Left cardiac atrium (tissue), 4 donors: Measurements from ENCODE around the gene DIP2B. TPM values are rescaled to one million over a fixed set of nuclear protein-coding genes. Genes with fewer than 3 reads are reported as not detected.
A peak's percentile ranks its signal among the peaks of the same experiment; 100 is the strongest.

Source experiments
- ATAC-seq, 2 donors: fragments of 200-7000 bp; cut with Tn5 transposase; one replicate each; pipeline ENCODE4 v1.9.1; 2020; ENCODE audit warnings: mild to moderate bottlenecking in 2 of 2, moderate library complexity in 2 of 2
- DNase-seq: peaks from one replicate; pipeline ENCODE4 v3.0.0-alpha.2; 2020
- intact Hi-C, 2 donors: fragments of 100-400 bp; cut with DNase I; formaldehyde crosslinking; loops; one replicate each; pipeline versions ENCODE4 v1.14.1 to v1.15.1; 2022 to 2023
- total RNA-seq, 2 donors: library from RNA; stranded (reverse); fragmentation: NEBNext Ultra II Directional; extraction: Animal tissue kit (Norgen Biotek cat#: 25700); gene quantifications; one replicate each; pipeline ENCODE4 v1.2.1, GENCODE V29; 2021
- donor health status: DM: no; HTN: yes; CAD: no.
- donor health status: DM: no; HTN: yes; CAD: no; lungs with severe emphysema.
- donor health status: DM: yes; HTN: yes; CAD: no.
- donor health status: Dilated cardiomyopathy.

DIP2B gene
- total RNA-seq, 2 donors from 2014 or later: 12.7 to 12.8 TPM

DNA sequence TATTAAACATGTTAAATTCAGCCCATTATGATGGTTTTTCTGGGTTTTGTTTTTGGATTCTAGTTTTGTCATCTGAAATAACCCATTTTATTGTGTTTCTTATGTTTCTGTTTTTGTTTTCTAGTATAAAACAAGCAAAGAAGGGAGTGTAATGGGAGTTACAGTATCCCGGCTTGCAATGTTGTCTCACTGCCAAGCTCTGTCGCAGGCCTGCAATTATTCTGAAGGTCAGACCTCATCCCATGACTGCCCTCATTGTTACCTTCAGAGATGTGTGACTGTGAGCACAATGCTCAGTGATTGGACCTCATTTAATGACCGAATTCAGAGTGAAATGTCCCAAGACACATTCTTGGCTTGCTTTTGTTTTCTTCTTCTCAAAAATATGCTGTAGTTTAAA is 186.1 kb downstream of the DIP2B start:
- intact Hi-C loops: no loop called here
- DNase-seq (peak; percentile 34), ATAC-seq (peak; percentile 75 to 79)

- intact Hi-C loops: no loop called here
These were observed 191.2 kb downstream of the DIP2B start for GRCh38 chr12:50695961-50696360.

GRCh38 chr12:50696931-50697330 is 192.1 kb downstream of the DIP2B start:
- ATAC-seq: no peak
- DNase-seq: no peak
- intact Hi-C loops: no loop called here

More at GRCh38 chr12:50695961-50696360, 191.2 kb downstream of the DIP2B start:
- no peak for ATAC-seq
- no peak for DNase-seq

GRCh38 chr12:50699154-50699553 is 194.4 kb downstream of the DIP2B start:
- intact Hi-C loops: no loop called here
- ATAC-seq: no peak
- DNase-seq: no peak

GRCh38 chr12:50699940-50700339 is 195.2 kb downstream of the DIP2B start:
- intact Hi-C loops: no loop called here
- DNase-seq: no peak
- no peak for ATAC-seq

DNA sequence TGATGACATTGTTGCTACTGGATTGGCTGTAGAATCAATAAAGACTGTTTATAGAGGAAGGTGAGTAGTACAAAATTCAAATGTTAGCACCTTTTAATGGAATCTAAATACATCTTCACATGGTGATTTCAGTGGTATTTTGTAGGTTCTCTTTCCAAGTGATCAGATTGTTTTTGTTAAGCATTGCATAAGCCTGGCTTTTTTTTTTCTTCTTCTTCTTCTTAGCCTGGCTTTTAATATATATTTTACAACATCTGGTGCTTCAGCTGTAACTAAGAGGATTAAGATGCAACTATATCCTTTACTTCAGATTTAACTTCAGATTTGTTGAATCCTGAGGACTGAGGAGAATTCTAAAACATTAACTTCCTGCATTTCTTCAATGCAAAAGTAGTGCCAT is 201.8 kb downstream of the DIP2B start:
- ATAC-seq (no peak), DNase-seq (no peak)
- intact Hi-C loops: no loop called here

DNA sequence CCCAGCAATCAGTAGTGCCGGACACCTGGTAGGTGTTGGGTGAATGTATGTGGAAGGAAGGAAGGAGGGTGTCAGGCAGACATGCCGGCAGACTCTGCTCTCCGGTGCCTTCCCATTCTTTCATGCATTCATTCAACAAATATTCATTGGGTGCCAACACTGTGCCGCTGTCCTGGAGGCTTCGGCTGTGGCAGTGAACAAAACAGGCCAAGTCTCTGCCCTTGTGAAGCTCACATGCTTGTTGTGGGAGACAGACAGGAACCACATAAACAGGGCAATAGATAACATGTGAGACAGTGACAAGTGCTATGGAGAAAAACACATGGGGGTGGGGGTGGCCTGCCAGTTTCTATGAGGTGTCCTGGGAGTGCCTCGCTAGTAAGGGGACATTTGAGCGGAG is 202.6 kb downstream of the DIP2B start:
- DNase-seq (no peak), ATAC-seq (no peak)
- intact Hi-C loops: no loop called here

GRCh38 chr12:50708631-50709030 is 203.8 kb downstream of the DIP2B start:
- intact Hi-C loops: no loop called here
- DNase-seq (no peak), ATAC-seq (no peak)

DNA sequence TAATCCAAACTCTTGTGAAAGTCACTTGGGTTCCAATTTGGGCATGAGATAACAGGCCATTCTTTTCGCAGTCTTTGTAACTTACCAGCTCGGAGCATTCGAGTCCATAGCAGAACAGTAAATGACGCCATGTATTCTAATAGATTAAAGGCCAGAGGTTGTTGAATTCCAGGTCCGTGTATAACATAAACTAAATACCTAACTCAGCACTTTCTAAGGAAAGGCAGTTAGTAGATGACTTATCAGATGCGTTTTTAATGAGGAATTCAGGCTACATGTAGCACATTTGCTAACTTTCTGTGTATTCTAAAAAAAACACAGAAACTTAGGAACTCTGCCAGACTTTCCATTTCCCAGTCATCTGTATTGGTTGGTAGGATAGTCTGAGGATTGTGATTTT is 206.3 kb downstream of the DIP2B start:
- intact Hi-C loops: no loop called here
- DNase-seq (no peak), ATAC-seq (no peak)

- ATAC-seq: no peak
- no peak for DNase-seq
- intact Hi-C loops: no loop called here
These were observed 210.4 kb downstream of the DIP2B start for GRCh38 chr12:50715174-50715573.

- no peak for ATAC-seq
- intact Hi-C loops: no loop called here
- no peak for DNase-seq
These were observed 214.0 kb downstream of the DIP2B start for GRCh38 chr12:50718760-50719159.

DNA sequence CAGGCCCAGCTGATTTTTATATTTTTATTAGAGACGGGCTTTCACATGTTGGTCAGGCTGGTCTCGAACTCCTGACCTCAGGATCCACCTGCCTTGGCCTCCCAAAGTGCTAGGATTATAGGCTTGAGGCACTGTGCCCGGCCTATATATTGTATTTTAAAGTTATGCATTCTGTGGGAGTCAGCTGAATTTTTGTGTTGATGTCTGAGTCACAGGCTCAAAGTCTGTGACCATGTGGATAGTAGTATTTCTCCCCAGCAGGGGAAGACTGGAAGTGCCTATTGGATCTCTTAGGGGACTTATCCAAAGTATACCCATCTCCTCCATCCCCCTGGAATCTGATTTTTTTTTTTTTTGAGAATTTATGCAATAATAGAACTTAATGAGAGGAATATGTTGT is 215.3 kb downstream of the DIP2B start:
- intact Hi-C loops: no loop called here
- no peak for ATAC-seq
- DNase-seq: no peak

GRCh38 chr12:50720501-50720900 is 215.7 kb downstream of the DIP2B start:
- ATAC-seq (no peak), DNase-seq (no peak)
- intact Hi-C loops: no loop called here

- intact Hi-C loops: no loop called here
- DNase-seq (no peak), ATAC-seq (no peak)
These were observed 219.1 kb downstream of the DIP2B start for GRCh38 chr12:50723865-50724264.

GRCh38 chr12:50725011-50725942 is 220.5 kb downstream of the DIP2B start:
- peak in 1 of 2 donors; percentile 30 for ATAC-seq
- no peak for DNase-seq
- intact Hi-C loops: no loop called here

GRCh38 chr12:50727466-50727865 is 222.7 kb downstream of the DIP2B start:
- DNase-seq (no peak), ATAC-seq (no peak)
- intact Hi-C loops: no loop called here

- ATAC-seq: no peak
- intact Hi-C loops: no loop called here
These were observed 223.6 kb downstream of the DIP2B start for GRCh38 chr12:50728417-50728816.

DNA sequence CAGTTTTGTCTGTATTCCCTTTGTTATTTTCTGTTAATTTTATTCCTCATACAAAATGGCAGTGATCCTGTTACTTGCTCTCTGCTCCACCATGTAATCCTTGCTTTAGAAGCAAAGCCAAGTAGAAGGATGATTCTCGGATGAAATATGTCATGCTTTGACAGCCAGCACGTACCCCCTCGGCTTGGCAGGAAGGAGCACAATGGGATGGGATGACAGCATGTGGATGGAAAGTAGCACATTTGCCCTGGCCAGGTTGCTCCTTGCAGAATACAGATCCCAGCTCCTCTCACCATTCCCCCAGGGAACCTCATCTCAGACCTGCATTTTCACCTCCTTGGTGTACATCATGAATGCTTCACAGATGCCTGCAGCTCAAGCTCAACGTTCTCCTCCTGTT is 224.1 kb downstream of the DIP2B start:
- intact Hi-C loops: no loop called here
- DNase-seq: no peak
- ATAC-seq: no peak

More at GRCh38 chr12:50728417-50728816, 223.6 kb downstream of the DIP2B start:
- no peak for DNase-seq

GRCh38 chr12:50732591-50732990 is 227.8 kb downstream of the DIP2B start:
- DNase-seq (no peak), ATAC-seq (no peak)
- intact Hi-C loops: no loop called here

- intact Hi-C loops: no loop called here
- no peak for ATAC-seq
- DNase-seq: no peak
These were observed 228.9 kb downstream of the DIP2B start for GRCh38 chr12:50733706-50734105.
